ENCODE results near the gene C1orf226. TPM values are rescaled to one million over a fixed set of nuclear protein-coding genes. Genes with fewer than 3 reads are reported as not detected.
"Not testable (repeated sequence)": the region's sequence is repeated elsewhere in the genome, so short reads cannot be mapped to it uniquely, and the experiment has no call there.

Gene C1orf226
- total RNA-seq, 1 donor from 2014 or later = 0.26 TPM

DNA sequence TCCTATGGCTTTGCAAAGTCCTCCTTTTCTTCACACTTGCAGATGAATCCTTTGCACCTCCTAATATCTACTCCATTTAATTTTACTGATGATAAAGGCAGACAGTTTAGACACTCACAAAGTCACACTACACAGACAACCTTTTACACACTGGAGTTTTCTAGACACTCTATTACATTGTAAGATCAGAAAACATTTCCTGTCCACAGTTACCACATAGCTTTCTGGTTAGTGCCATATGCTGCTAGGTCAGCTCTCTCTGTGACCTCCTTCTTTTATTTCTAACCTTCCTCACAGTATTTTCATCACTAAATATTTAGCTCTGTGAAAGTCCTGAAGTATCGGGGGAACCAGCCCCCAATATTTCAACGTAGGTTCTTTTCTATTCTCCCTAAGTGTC is 25.3 kb downstream of the C1orf226 start:
- FAIRE-seq = no peak
- TF ChIP-seq, protein P1, sequence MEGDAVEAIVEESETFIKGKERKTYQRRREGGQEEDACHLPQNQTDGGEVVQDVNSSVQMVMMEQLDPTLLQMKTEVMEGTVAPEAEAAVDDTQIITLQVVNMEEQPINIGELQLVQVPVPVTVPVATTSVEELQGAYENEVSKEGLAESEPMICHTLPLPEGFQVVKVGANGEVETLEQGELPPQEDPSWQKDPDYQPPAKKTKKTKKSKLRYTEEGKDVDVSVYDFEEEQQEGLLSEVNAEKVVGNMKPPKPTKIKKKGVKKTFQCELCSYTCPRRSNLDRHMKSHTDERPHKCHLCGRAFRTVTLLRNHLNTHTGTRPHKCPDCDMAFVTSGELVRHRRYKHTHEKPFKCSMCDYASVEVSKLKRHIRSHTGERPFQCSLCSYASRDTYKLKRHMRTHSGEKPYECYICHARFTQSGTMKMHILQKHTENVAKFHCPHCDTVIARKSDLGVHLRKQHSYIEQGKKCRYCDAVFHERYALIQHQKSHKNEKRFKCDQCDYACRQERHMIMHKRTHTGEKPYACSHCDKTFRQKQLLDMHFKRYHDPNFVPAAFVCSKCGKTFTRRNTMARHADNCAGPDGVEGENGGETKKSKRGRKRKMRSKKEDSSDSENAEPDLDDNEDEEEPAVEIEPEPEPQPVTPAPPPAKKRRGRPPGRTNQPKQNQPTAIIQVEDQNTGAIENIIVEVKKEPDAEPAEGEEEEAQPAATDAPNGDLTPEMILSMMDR (IDR thresholded peaks at IDR 0.05; ENCODE audit: insufficient read depth, low read length, severe bottlenecking) = no peak
- no peaks in the 10 kb centered on the region for H3K36me3 ChIP-seq (ENCODE audit: control insufficient read depth, insufficient read depth, low read length)
- H3K27me3 ChIP-seq (ENCODE audit: control insufficient read depth, insufficient read depth, low read length) = no peaks in the 10 kb centered on the region
- no peak for DNase-seq (ENCODE audit: low read depth)
- H3K4me3 ChIP-seq (ENCODE audit: low read depth, low read length) = no peak overlapping the region

DNA sequence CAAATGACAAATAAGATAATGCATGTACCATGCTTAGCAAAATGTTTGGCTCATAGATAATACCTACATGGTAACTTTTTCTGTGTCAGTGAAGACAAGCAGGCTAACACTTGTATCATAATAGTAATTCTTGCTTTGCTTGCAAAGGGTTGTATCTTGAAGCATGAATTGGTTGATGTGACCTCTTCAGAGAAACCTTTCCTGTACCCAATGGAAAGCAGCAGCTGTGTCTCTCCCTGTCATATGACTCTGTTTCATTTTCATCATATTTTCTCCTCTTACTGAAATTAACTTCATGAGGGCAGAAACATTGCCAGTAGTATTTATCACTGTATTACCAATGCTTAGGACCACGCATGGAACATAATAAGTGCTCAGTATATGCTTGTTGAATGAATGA is 26.0 kb downstream of the C1orf226 start:
- DNase-seq (ENCODE audit: low read depth) (no peak), FAIRE-seq (no peak)
- H3K27me3 ChIP-seq (ENCODE audit: control insufficient read depth, insufficient read depth, low read length) = no peaks in the 10 kb centered on the region
- H3K36me3 ChIP-seq (ENCODE audit: control insufficient read depth, insufficient read depth, low read length) = no peaks in the 10 kb centered on the region
- TF ChIP-seq, protein P1 (IDR thresholded peaks at IDR 0.05; ENCODE audit: insufficient read depth, low read length, severe bottlenecking) = no peak
- H3K4me3 ChIP-seq (ENCODE audit: low read depth, low read length) = no peak overlapping the region

DNA sequence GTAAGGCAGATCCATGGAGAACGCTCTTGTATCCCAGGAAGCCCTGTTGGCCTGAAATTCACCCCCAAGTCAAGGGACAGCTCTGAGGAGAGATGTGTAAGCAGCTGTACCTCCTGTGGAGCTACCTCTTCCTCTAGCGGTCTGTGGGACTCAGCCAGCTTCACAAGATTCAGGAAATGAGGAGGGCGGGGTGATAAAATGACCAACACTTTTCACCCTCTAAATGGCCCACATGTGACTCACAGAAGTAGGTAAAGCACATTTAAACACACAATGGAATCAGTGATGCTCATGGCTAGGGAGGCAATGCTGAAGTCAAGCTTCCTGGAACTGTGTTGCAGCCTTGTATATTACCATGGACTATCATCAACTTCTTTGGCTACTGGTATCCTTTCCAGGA is 30.5 kb downstream of the C1orf226 start, which contains the start of gene SH2D1B:
Gene SH2D1B (minus strand): TSS at position 135 of the 400 bp plus-strand sequence. CDS start 120 bp downstream, at position 15.
- Histone ChIP-seq H3K27me3 (ENCODE audit: control insufficient read depth, insufficient read depth, low read length) (no peaks in the 10 kb centered on the region), H3K36me3 (ENCODE audit: control insufficient read depth, insufficient read depth, low read length) (no peaks in the 10 kb centered on the region), H3K4me3 (ENCODE audit: low read depth, low read length) (no peak within 1 kb of the TSS)
- FAIRE-seq = peak; percentile 79
- TF ChIP-seq, protein P1 (IDR thresholded peaks at IDR 0.05; ENCODE audit: insufficient read depth, low read length, severe bottlenecking) = no peak
- DNase-seq (ENCODE audit: low read depth) = peak; percentile 36

DNA sequence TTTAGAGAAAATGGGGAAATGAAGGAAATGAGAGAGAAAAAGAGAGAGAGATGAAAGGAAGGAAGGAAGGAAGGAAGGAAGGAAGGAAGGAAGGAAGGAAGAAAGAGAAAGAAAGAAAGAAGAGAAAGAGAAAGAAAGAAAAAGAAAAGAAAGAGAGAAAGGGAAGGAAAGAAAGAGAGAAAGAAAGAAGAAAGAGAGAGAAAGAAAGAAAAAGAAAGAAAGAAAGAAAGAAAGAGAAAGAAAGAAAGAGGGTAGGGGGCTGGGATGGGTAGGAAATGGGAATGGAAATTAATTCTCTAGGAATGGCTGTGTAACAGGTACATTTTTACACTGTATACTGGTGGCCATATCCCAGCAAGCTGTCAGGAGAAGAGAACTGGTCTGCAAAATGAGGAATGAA is 34.7 kb downstream of the C1orf226 start:
- TF ChIP-seq, protein P1 (IDR thresholded peaks at IDR 0.05; ENCODE audit: insufficient read depth, low read length, severe bottlenecking) = no peak
- DNase-seq (ENCODE audit: low read depth) (no peak), FAIRE-seq (no peak)
- Histone ChIP-seq H3K36me3 (ENCODE audit: control insufficient read depth, insufficient read depth, low read length) (no peaks in the 10 kb centered on the region), H3K4me3 (ENCODE audit: low read depth, low read length) (no peak overlapping the region), H3K27me3 (ENCODE audit: control insufficient read depth, insufficient read depth, low read length) (no peaks in the 10 kb centered on the region)

DNA sequence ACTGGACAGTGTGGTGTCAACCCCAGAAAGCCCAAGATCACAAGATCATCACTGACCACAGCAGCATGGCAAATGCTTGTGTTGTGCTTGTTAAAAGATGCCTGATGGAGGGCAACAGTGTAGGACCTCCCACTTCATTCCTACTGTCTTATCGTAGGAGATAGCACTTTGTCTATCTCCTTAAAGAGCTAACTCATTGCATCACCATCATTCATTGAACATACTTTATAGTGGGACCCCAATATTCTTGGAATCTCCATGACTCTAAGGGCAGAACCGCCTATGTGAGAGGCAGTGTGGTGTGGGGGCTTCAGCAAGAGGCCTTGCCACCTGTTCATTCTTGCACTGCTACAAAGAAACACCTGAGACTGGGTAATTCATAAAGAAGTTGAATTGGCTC is 35.4 kb downstream of the C1orf226 start:
- Histone ChIP-seq H3K4me3 (ENCODE audit: low read depth, low read length) (no peak overlapping the region), H3K36me3 (ENCODE audit: control insufficient read depth, insufficient read depth, low read length) (no peaks in the 10 kb centered on the region), H3K27me3 (ENCODE audit: control insufficient read depth, insufficient read depth, low read length) (no peaks in the 10 kb centered on the region)
- FAIRE-seq (no peak), DNase-seq (ENCODE audit: low read depth) (no peak)
- TF ChIP-seq, protein P1 (IDR thresholded peaks at IDR 0.05; ENCODE audit: insufficient read depth, low read length, severe bottlenecking) = no peak

DNA sequence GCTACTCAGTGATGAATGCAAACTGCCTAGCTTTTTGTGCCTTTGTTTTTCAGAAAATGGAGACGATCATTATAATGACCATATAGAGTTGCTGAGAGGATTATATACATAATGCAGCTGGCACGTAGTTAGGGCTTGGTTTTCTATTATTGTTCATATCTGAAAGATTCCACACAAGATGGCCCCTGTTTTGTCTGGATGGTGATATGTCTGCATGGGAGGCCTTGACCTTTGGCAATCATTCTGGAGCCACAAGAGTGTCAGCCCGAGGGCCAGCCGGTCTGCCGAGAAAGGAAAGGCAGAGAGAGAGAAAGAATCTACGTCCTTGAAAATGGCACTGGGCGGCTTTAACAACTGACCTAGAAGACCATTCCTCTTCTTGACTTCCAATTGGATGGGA is 36.1 kb downstream of the C1orf226 start:
- Histone ChIP-seq H3K27me3 (ENCODE audit: control insufficient read depth, insufficient read depth, low read length) (no peaks in the 10 kb centered on the region), H3K36me3 (ENCODE audit: control insufficient read depth, insufficient read depth, low read length) (no peaks in the 10 kb centered on the region), H3K4me3 (ENCODE audit: low read depth, low read length) (no peak overlapping the region)
- TF ChIP-seq, protein P1 (IDR thresholded peaks at IDR 0.05; ENCODE audit: insufficient read depth, low read length, severe bottlenecking) = no peak
- FAIRE-seq (no peak), DNase-seq (ENCODE audit: low read depth) (no peak)

DNA sequence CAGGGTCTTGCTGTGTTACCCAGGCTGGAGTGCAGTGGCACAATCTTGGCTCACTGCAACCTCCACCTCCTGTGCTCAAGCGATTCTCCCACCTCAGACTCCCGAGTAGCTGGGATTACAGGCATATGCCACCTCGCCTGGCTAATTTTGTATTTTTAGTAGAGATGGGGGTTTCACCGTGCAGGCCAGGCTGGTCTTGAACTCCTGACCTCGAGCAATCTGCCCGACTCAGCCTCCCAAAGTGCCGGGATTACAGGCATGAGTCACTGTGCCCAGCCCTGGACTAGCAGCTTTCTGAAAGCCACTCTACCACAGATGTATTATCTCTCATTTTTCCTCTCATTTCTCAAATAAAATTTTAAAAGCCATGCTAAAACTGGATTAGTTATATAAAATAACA is 37.1 kb downstream of the C1orf226 start:
- FAIRE-seq; H3K36me3 ChIP-seq (ENCODE audit: control insufficient read depth, insufficient read depth, low read length); DNase-seq (ENCODE audit: low read depth); H3K4me3 ChIP-seq (ENCODE audit: low read depth, low read length); H3K27me3 ChIP-seq (ENCODE audit: control insufficient read depth, insufficient read depth, low read length): not testable (repeated sequence)

DNA sequence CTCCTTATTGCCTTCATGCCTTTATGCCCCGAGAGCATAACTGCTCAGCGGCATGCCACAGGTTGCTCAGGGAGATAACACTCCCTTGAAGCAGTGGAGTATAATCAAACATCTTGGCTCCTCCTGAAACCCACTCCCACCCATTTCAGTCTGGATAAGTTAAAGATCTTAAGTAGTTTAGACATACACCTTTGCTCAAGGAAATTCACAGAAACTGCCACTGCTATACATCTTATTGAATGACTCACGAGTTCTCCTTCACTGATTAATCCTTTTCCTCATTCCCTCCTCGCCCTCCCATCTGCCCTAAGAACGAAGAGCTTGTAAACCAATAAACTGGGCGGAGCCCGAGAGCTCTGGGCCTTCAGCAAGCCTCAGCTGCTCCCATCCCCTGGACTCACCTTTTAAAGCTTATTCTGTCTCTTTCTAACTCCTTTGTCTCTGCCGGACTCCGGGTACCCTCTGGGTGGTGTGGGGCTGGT is 38.0 kb downstream of the C1orf226 start:
- not testable (repeated sequence) for FAIRE-seq; H3K36me3 ChIP-seq (ENCODE audit: control insufficient read depth, insufficient read depth, low read length); H3K4me3 ChIP-seq (ENCODE audit: low read depth, low read length); H3K27me3 ChIP-seq (ENCODE audit: control insufficient read depth, insufficient read depth, low read length)
- peak; percentile 68 for DNase-seq (ENCODE audit: low read depth)
